ENCODE data around the gene PRRC2A. TPM values are rescaled to one million over a fixed set of nuclear protein-coding genes. Genes with fewer than 3 reads are reported as not detected.

PRRC2A gene
- total RNA-seq, 1 experiment from 2014 or later, result 383 TPM

GRCh38 chr6:31581434-31582229 is 38.9 kb upstream of the PRRC2A start:
- H4K8ac ChIP-seq (replicated peaks; ENCODE audit: insufficient read length, low read depth, low read length), result no peak overlapping the region
- peaks cover 9% of the 10 kb centered on the region for H3K23me2 ChIP-seq (ENCODE audit: insufficient read length, low read depth, low read length, poor library complexity, severe bottlenecking)
- no peak for TF ChIP-seq CTCF (conservative IDR thresholded peaks at IDR 0.05)
- H4K20me1 ChIP-seq (ENCODE audit: control insufficient read depth, insufficient read depth, insufficient read length), result no peaks in the 10 kb centered on the region
- DNase-seq, result no peak
- H3K4me1 Mint-ChIP-seq, result peaks cover 34 to 36% of the 10 kb centered on the region in 2 experiments
- H3K9me3 Mint-ChIP-seq, result no peaks in the 10 kb centered on the region; a peak in 1 of 5 replicates
- peak overlapping the region; percentile 9 to 93 (median 23); a peak in 5 of 7 replicates for H3K27ac Mint-ChIP-seq
- no peak overlapping the region for H2AFZ ChIP-seq (ENCODE audit: low read length)
- peak overlapping the region; percentile 67 for H3K4me2 ChIP-seq (ENCODE audit: insufficient read depth, insufficient read length, low read length)
- H2BK15ac ChIP-seq (ENCODE audit: low read depth, low read length), result no peak overlapping the region
- H3K79me2 ChIP-seq (ENCODE audit: insufficient read depth, low read length), result no peaks in the 10 kb centered on the region
- H3K56ac ChIP-seq (ENCODE audit: insufficient read length, low read depth, low read length), result no peak overlapping the region
- no peaks in the 10 kb centered on the region for H3K9me3 ChIP-seq (ENCODE audit: control insufficient read depth, low read depth, low read length)
- WGBS (ENCODE audit: extremely low coverage, insufficient read length, low lambda C conversion rate), result no CpG with 5 or more reads among the region's 21 CpGs
- no peak overlapping the region for H3K27ac ChIP-seq (ENCODE audit: insufficient read length, low read depth, low read length)
- H2AK5ac ChIP-seq (ENCODE audit: insufficient read length, low read length), result no peak overlapping the region
- H3K9ac ChIP-seq (ENCODE audit: extremely low read depth, insufficient read length, low read length), result peak overlapping the region; percentile 29
- peaks cover 2% of the 10 kb centered on the region; the same call in 1 of the 2 replicates for H3K4me1 ChIP-seq (ENCODE audit: insufficient read depth, low read length)
- H2BK12ac ChIP-seq (ENCODE audit: insufficient read length, low read depth, low read length), result no peak overlapping the region
- H3K79me1 ChIP-seq (ENCODE audit: insufficient read depth, low read depth, low read length, poor library complexity, severe bottlenecking), result no peaks in the 10 kb centered on the region
- no peak overlapping the region for H2BK20ac ChIP-seq (ENCODE audit: low read depth, low read length, poor library complexity, severe bottlenecking)
- H3K18ac ChIP-seq (ENCODE audit: insufficient read length, low read depth, low read length), result peak overlapping the region; percentile 77
- H4K91ac ChIP-seq (ENCODE audit: insufficient read length, low read depth, low read length), result no peak overlapping the region
- peaks cover 32% of the 10 kb centered on the region for H3K27me3 Mint-ChIP-seq (ENCODE audit: low read depth)
- peak overlapping the region; percentile 84 to 94 for H3K4me3 Mint-ChIP-seq
- H2BK120ac ChIP-seq (ENCODE audit: low read depth, low read length, poor library complexity, severe bottlenecking), result no peak overlapping the region
- H2BK5ac ChIP-seq (ENCODE audit: insufficient read length, low read length), result no peak overlapping the region
- H3K4ac ChIP-seq (ENCODE audit: low read depth, low read length), result no peak overlapping the region
- no peaks in the 10 kb centered on the region for H3K36me3 Mint-ChIP-seq (ENCODE audit: insufficient read depth in 1 of 3, low read depth in 3 of 3)
- H3K27me3 ChIP-seq (ENCODE audit: insufficient read depth, low read length), result no peaks in the 10 kb centered on the region
- no peak overlapping the region for H3K23ac ChIP-seq (ENCODE audit: insufficient read length, low read depth, low read length)
- no peak overlapping the region for H3T11ph ChIP-seq (ENCODE audit: low read length)
- H4K5ac ChIP-seq (ENCODE audit: insufficient read length, low read depth, low read length), result no peak overlapping the region
- peak overlapping the region; percentile 85 for H3K14ac ChIP-seq (ENCODE audit: insufficient read depth, low read length)

All from H9 (cell line).